ENCODE measurements around the gene FGD3.

The FGD3 gene

DNA sequence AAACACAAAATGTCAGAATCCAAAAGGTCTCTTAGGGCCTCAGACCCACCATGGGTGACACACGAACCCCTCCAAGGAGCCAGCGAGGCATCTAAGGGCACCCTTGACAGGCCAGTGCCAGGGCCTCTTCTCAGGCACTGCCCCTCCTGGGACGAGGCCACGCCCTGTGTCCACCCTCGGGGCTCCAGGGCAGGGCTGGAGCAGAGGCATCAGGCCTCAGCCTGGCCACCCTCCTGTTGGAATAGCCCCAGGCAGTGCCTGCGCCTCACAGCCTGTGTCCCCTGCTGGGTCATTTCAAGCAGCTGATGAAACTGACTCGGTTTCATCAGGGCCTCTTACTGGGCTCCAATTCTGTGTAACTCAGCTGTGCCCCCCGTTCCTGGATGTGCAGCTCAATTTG is 78.4 kb downstream of the FGD3 start:
- H3K27ac ChIP-seq (ENCODE audit: low read length), result no peak overlapping the region
- H3K9ac ChIP-seq (ENCODE audit: low read length), result no peak overlapping the region
- no peak for TF ChIP-seq EZH2 (optimal IDR thresholded peaks at IDR 0.05; ENCODE audit: low read depth, low read length)
- TF ChIP-seq EZH2phosphoT487 (IDR thresholded peaks at IDR 0.05; ENCODE audit: low read length), result no peak
- TF ChIP-seq, protein P1, sequence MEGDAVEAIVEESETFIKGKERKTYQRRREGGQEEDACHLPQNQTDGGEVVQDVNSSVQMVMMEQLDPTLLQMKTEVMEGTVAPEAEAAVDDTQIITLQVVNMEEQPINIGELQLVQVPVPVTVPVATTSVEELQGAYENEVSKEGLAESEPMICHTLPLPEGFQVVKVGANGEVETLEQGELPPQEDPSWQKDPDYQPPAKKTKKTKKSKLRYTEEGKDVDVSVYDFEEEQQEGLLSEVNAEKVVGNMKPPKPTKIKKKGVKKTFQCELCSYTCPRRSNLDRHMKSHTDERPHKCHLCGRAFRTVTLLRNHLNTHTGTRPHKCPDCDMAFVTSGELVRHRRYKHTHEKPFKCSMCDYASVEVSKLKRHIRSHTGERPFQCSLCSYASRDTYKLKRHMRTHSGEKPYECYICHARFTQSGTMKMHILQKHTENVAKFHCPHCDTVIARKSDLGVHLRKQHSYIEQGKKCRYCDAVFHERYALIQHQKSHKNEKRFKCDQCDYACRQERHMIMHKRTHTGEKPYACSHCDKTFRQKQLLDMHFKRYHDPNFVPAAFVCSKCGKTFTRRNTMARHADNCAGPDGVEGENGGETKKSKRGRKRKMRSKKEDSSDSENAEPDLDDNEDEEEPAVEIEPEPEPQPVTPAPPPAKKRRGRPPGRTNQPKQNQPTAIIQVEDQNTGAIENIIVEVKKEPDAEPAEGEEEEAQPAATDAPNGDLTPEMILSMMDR (IDR thresholded peaks at IDR 0.05; ENCODE audit: low read length), result no peak
- H4K20me1 ChIP-seq (ENCODE audit: insufficient read depth, low read length), result no peaks in the 10 kb centered on the region
- H2AFZ ChIP-seq (ENCODE audit: low read length), result no peak overlapping the region
- H3K9me2 ChIP-seq (replicated peaks; ENCODE audit: insufficient read depth, low read length), result no peaks in the 10 kb centered on the region
- H3K4me3 ChIP-seq (ENCODE audit: low read length), result no peak overlapping the region
- H3F3A ChIP-seq (ENCODE audit: insufficient read depth, low read length), result no peaks in the 10 kb centered on the region
- H3K36me3 ChIP-seq (replicated peaks; ENCODE audit: insufficient read depth, low read length), result no peaks in the 10 kb centered on the region
- no peak overlapping the region for H3K4me2 ChIP-seq (ENCODE audit: low read depth, low read length)
- no peaks in the 10 kb centered on the region for H3K79me2 ChIP-seq (ENCODE audit: low read length)
- DNase-seq, result no peak
- no peaks in the 10 kb centered on the region for H3K4me1 ChIP-seq (ENCODE audit: low read length)
- no peaks in the 10 kb centered on the region for H3K9me3 ChIP-seq (replicated peaks; ENCODE audit: insufficient read depth, low read length)
- no peaks in the 10 kb centered on the region for H3K27me3 ChIP-seq (replicated peaks; ENCODE audit: insufficient read depth, low read length)

DNA sequence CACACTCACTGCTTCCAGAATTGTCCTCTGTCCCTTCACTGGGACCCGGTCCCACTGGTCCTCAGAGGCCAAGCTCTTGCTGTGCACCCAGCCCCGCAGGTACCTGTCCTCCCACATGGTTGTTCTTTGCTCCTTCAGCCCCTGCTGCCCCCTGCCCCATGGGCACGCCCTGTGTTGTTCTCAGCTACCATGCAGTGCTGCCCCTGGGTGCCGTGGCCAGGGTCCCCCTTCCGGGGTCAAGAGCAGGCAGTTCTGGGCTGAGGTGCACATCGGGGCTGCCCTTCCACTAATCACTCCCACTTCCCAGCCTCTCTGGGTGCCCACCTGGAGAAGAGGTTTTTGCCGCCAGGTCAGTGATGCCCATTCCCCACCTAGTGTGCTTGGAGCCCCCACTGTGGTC is 79.3 kb downstream of the FGD3 start:
- H3K27me3 ChIP-seq (replicated peaks; ENCODE audit: insufficient read depth, low read length), result no peaks in the 10 kb centered on the region
- H3K79me2 ChIP-seq (ENCODE audit: low read length), result no peaks in the 10 kb centered on the region
- H3K36me3 ChIP-seq (replicated peaks; ENCODE audit: insufficient read depth, low read length), result no peaks in the 10 kb centered on the region
- no peak overlapping the region for H3K9ac ChIP-seq (ENCODE audit: low read length)
- H3K4me2 ChIP-seq (ENCODE audit: low read depth, low read length), result no peak overlapping the region
- no peaks in the 10 kb centered on the region for H3F3A ChIP-seq (ENCODE audit: insufficient read depth, low read length)
- no peak overlapping the region for H2AFZ ChIP-seq (ENCODE audit: low read length)
- H3K4me3 ChIP-seq (ENCODE audit: low read length), result no peak overlapping the region
- H3K9me3 ChIP-seq (replicated peaks; ENCODE audit: insufficient read depth, low read length), result no peaks in the 10 kb centered on the region
- H3K27ac ChIP-seq (ENCODE audit: low read length), result no peak overlapping the region
- no peaks in the 10 kb centered on the region for H3K4me1 ChIP-seq (ENCODE audit: low read length)
- DNase-seq, result no peak
- no peak for TF ChIP-seq EZH2 (optimal IDR thresholded peaks at IDR 0.05; ENCODE audit: low read depth, low read length)
- TF ChIP-seq, protein P1 (IDR thresholded peaks at IDR 0.05; ENCODE audit: low read length), result no peak
- TF ChIP-seq EZH2phosphoT487 (IDR thresholded peaks at IDR 0.05; ENCODE audit: low read length), result no peak
- H4K20me1 ChIP-seq (ENCODE audit: insufficient read depth, low read length), result no peaks in the 10 kb centered on the region
- H3K9me2 ChIP-seq (replicated peaks; ENCODE audit: insufficient read depth, low read length), result no peaks in the 10 kb centered on the region

DNA sequence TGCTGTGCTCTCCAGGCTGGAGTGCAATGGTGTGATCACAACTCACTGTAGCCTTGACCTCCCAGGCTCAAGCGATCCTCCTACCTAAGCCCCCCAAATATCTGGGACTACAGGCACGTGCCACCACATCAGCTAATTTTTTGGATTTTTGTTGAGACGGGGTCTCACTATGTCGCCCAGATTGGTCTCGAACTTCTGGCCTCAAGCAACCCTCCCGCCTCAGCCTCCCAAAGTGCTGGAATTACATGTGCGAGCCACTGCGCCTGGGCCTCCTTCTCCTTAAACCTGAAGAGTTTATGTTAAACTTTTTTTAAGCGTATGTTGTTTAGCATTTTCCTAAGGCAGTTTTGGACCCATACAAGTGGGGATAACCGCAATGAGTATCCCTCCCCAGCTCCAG is 80.4 kb downstream of the FGD3 start:
- Histone ChIP-seq H3K36me3 (replicated peaks; ENCODE audit: insufficient read depth, low read length) (no peaks in the 10 kb centered on the region), H3K9me2 (replicated peaks; ENCODE audit: insufficient read depth, low read length) (no peaks in the 10 kb centered on the region), H2AFZ (ENCODE audit: low read length) (no peak overlapping the region), H3K4me3 (ENCODE audit: low read length) (no peak overlapping the region), H3K9ac (ENCODE audit: low read length) (no peak overlapping the region), H3K27me3 (replicated peaks; ENCODE audit: insufficient read depth, low read length) (no peaks in the 10 kb centered on the region), H3K27ac (ENCODE audit: low read length) (no peak overlapping the region), H3K9me3 (replicated peaks; ENCODE audit: insufficient read depth, low read length) (no peaks in the 10 kb centered on the region), H3K4me1 (ENCODE audit: low read length) (no peaks in the 10 kb centered on the region), H3F3A (ENCODE audit: insufficient read depth, low read length) (no peaks in the 10 kb centered on the region), H3K79me2 (ENCODE audit: low read length) (no peaks in the 10 kb centered on the region), H3K4me2 (ENCODE audit: low read depth, low read length) (no peak overlapping the region), H4K20me1 (ENCODE audit: insufficient read depth, low read length) (no peaks in the 10 kb centered on the region)
- TF ChIP-seq, protein P1 (IDR thresholded peaks at IDR 0.05; ENCODE audit: low read length), result no peak
- TF ChIP-seq EZH2 (optimal IDR thresholded peaks at IDR 0.05; ENCODE audit: low read depth, low read length) (no peak), EZH2phosphoT487 (IDR thresholded peaks at IDR 0.05; ENCODE audit: low read length) (no peak)
- DNase-seq, result no peak
